HG02623 (cell line): ENCODE results near the gene PCP4.

Experiments used
- ATAC-seq: cut with Tn5 transposase; IDR thresholded peaks from one replicate; pipeline ENCODE4 v1.9.1; 2021; ENCODE audit warnings: moderate library complexity; ENCODE audit not compliant: unreplicated experiment

Gene PCP4

DNA sequence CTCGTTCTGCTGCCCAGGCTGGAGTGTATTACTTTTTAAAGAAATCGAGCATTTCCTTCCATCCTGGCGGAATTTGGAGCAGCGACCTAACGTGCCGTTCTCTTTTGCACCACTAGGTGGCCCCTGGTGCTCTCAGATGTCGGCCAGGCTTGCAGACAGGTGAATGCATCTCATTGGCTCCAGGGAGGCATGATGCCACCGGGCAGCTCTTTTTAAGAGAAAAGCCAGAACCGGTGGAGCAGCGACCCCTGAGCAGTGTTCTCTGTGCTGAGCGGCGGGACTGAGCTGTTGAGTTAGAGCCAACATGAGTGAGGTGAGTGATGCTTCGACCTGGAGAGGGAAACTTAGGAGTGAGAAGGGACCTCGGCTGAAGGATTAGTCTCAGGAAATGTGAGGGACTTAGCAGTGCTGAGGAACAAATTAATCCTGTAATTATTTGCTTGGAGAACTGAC, at the start of gene PCP4:
TSS of gene PCP4 (plus strand) at position 241 of the 453 bp plus-strand sequence. CDS start at position 305, 64 bp downstream.
- ATAC-seq: no peak

GRCh38 chr21:39818557-39818956, 48.7 kb upstream of the PCP4 start:
- no peak for ATAC-seq

DNA sequence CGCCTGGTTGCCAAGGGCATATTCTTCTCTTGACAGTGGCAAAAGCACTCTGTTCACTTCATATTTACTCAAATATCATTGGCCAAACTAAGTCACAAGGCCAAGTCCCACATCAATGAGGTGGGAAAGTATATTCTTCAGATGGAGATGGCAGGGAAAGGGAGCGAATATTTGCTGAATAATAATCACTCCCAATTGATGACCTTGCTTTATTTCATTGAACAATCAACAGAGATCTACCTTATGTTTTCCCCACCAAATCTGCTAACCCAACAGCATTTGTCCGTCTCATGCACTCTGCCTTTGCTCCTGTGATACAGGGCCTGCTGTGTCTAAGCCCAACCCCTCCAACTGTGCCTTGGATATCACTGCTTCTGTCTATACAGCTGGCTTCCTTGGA, 45.2 kb upstream of the PCP4 start:
- ATAC-seq: no peak

GRCh38 chr21:39825250-39825649, 42.0 kb upstream of the PCP4 start:
- no peak for ATAC-seq

GRCh38 chr21:39834543-39834942, 32.7 kb upstream of the PCP4 start:
- no peak for ATAC-seq

GRCh38 chr21:39837861-39838359, 29.3 kb upstream of the PCP4 start:
- no peak for ATAC-seq

DNA sequence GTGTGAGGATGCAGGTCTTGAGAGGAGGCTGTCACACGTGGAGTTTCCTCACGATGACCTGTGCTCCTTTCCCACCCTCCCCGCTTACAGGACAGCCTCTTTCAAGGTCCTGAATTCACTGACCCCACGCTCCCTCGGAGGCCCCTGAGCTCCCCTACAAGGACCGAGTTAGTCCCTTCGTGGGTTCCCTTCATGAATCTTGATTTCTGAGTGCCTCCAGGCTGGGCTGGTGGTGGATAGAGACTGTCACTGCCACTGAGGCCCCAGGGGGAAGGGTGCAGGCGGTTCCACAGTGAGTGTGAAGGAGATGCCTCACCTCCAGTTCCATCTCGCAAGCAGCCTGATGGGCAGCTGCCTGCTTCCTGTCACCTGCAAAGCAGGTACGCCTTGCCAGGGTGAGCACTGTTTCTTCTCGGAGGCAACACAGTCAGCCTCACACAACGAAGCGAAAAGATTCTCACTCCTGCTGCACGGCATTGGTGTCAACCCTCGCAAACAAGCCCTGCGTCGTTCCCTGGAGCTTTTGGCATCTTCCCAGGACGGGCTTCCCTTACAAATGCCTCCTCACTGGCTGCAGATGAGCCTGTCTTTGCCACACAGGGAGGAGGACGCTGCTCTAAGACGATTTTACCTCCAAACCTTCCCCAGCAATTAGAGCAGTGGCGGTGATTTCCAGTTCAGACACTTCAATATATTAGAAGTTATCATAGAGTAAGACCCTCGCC, 26.7 kb upstream of the PCP4 start:
- ATAC-seq: no peak

- ATAC-seq: no peak
Measured at GRCh38 chr21:39842741-39843459, 24.3 kb upstream of the PCP4 start.

GRCh38 chr21:39843483-39843882, 23.8 kb upstream of the PCP4 start:
- no peak for ATAC-seq

DNA sequence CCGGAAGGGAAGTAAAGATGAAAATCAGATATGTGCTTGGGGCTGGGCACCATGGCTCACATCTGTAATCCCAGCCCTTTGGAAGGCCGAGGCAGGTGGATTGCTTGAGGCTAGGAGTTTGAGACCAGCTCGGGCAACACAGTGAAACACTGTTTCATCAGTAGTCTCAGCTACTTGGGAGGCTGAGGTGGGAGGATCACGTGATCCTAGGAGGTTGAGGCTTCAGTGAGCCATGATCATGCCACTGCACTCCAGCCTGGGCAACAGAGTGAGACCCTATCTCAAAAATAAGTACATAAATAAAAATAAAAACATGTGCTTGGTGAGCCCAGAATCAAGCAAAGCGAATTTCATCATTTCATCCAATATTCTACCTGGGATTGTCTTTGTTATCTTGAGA, 23.3 kb upstream of the PCP4 start:
- ATAC-seq: no peak

GRCh38 chr21:39845571-39846130, 21.6 kb upstream of the PCP4 start:
- ATAC-seq: no peak

DNA sequence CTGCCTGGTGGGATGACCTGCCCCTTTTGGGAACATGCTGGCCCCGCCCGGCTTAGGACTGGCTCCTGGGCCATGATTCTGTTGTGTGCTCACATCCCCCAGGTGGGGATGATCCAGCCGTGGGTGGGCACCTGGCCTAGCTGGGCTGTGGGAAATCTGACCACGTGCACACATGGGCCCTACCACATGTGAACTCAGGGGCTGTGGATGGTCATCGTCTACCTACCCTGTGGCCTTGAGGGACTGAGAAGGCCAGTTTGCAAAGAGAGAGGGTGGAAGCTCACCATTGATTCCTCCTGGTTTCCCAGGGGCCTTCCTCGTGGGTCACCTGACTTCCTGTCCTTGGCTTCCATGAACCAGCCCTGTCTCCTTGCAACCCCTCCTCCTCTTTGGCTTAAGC, 19.4 kb upstream of the PCP4 start:
- no peak for ATAC-seq

- ATAC-seq: no peak
Measured at GRCh38 chr21:39849014-39849655, 18.1 kb upstream of the PCP4 start.

GRCh38 chr21:39850333-39850732, 16.9 kb upstream of the PCP4 start:
- ATAC-seq: no peak

DNA sequence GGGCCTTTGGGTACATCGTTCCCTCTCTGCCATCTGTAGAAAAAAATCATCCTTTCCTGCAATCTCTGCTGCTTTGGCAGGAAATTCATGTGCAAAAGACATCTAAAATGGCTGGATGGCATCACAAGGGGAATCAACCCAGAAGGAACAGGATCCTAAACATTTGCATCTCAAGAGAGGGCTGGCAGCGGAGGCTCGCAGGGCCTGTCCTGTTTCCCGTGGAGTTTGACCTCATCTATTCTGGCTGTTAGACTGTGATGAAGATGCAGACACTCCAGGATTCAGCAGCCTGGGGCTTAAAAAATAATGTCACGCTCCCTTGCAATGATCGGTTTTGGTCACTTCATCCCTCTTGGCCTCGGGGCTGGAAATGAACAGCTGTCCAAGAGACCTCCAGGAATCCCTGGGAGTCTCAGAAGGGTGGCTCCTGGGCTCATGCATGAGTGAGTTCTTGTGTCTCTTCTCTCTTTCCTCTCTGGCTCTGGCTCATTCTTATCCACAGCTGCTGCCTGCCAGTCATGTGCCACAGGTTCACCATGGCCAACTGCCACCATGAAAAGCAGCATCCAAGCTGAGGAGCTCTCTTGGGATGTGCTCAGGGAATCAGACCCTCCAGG, 16.1 kb upstream of the PCP4 start:
- no peak for ATAC-seq

DNA sequence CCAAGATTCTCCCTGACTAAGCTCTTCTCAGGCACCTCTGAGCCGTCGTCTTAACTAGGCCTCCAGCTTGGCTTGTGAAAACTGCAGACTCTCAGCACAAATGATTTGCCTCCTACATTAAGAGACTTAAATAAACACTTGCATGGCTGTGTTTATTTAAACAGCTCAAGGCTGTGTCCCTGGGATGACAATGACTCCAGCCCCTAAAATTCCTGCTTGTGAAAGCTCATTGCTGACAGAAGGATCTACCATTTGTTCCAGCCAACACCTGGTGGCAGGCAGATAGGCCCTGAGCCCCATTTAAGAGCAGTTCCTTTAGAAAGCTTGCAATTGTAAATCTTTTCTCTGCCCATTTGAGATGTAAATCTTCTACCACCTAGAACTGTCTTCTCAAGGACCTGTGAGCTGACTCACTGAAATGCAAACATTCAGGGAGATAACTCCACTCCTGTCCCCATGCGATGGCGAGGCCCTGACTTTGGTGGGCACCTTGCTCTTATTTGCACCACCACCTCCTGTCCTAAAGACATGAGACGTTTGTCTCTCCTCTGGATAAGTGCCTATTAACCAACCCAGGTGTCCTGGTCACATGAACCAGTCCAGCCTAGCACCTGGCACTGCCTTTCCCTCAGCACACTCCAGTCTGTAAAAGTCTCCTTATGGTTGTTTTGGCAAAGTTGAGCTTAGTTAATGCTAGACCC, 15.1 kb upstream of the PCP4 start:
- ATAC-seq: no peak

- no peak for ATAC-seq
Measured at GRCh38 chr21:39852726-39853500, 14.3 kb upstream of the PCP4 start.

DNA sequence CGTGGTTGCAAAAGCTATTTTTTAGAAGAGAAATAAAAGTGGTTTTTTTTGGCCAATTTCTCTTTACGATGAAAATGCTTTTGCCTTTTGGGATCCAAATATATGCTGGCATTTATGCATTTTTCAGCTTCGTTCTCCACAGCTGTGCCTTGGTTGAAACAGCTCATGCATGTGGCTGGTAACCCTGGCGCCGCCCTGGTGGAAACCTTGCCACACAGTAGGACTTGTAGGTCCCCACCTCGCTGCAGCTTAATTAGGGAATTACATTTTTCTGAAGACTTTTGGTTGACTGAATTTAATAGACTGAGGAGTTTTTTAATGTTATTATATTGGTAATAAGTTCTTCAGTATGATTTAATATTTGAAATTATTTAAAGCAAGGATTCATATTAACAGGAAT, 12.7 kb upstream of the PCP4 start:
- ATAC-seq: no peak

GRCh38 chr21:39855595-39855994, 11.6 kb upstream of the PCP4 start:
- no peak for ATAC-seq

DNA sequence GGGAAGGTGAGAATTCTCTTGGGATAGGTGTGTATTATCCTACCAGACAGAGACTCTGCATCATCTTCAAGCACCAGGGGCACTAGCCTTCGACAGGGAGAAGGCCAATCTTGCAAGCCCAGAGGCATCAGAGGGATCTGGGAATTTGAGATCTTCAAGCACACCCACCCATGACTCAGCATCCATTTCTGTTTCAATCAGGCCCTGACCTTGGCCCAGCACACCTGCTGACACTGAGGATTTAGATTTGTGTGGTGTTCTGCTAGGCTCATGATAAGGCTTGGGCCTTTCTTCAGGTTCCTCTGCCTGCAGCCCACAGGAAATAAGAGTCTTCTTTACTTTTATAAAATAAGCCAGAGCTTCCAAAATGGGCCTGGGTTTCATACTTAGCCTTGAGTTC, 6.6 kb upstream of the PCP4 start:
- ATAC-seq: no peak
